COLO668 (cell line): ENCODE results near the gene ST3GAL2.
"Not testable (repeated sequence)": the region's sequence is repeated elsewhere in the genome, so short reads cannot be mapped to it uniquely, and the experiment has no call there.

Experiments used
- DNase-seq: peaks from one replicate; lab custom pipeline; 2025; ENCODE audit not compliant: unreplicated experiment; lab: John Stamatoyannopoulos, UW

Gene ST3GAL2

GRCh38 chr16:70349783-70350182 is 89.1 kb downstream of the ST3GAL2 start:
- no peak for DNase-seq

- DNase-seq = no peak
These were observed 89.9 kb downstream of the ST3GAL2 start for GRCh38 chr16:70348991-70349390.

DNA sequence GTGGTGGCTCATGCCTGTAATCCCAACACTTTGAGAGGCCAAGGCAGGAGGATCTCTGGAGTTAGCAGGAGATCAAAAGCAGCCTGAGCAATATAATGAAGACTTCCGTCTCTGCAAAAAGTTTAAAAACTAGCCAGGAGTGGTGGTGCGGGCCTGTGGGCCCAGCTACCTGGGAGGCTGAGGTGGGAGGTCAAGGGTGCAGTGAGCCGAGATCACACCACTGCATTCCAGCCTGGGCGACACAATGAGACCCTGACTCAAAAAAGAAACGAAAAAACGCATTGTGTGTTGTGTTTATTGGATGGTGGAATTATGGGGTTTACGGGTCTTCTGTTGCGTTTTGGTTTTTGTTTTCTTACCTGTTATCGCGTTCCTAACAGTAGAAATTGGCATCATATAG is 93.1 kb downstream of the ST3GAL2 start:
- DNase-seq = no peak

- no peak for DNase-seq
These were observed 96.9 kb downstream of the ST3GAL2 start for GRCh38 chr16:70342016-70342415.

GRCh38 chr16:70341600-70341999 is 97.3 kb downstream of the ST3GAL2 start:
- DNase-seq = no peak

DNA sequence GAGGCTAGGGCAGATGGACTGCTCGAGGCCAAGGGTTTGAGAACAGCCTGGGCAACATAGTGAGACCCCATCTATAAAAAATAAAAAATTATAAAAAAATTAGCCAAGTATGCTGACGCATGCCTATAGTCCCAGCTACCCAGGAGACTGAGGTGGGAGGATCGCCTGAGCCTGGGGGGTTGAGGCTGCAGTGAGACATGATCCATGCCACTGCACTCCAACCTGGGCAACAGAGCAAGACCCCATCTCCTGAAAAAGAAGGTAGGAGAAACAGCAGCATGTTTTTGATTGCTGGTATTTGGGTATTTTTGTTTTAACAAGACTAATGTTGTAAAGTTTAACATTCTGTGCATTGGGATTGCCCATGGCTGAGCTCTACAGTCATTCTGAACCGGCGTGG is 101.1 kb downstream of the ST3GAL2 start:
- DNase-seq = no peak

GRCh38 chr16:70332728-70333127 is 106.2 kb downstream of the ST3GAL2 start:
- DNase-seq = not testable (repeated sequence)

DNA sequence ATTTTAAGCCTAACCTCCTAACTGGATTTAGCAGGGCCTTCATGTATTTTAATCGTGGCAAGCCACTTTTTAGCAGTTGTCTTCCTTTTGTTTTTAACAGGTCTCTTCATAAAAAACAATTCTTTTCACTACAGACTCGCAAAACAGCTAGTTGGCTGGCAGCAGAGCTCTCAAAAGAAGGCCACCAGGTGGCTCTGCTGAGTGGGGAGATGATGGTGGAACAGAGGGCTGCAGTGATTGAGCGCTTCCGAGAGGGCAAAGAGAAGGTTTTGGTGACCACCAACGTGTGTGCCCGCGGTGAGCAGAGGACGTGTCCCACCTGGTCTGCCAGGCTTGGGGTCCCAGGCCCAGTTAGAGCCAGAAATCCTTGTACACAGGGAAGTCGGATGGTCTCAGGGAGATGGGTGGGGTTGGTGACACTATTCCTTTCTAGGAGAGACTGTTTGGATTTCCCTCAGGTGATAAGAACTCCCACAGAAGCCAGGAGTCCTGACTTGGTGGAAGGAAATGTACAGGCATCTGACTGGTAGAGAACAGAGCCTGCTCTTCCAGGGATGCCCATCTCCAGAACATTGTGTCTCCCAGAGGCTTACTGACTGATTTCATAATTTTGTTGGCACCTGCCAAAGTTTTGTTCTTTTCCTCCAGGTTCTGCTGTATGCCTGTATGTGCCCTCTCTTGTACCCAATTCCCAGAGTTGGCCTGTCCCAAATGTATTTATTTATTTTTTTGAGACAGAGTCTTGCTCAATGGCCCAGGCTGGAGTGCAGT is 107.1 kb downstream of the ST3GAL2 start:
- DNase-seq = no peak

- no peak for DNase-seq
These were observed 107.8 kb downstream of the ST3GAL2 start for GRCh38 chr16:70331091-70331490.
